GM19328 (cell line): ENCODE results near the gene CACNB1.
"Not testable (repeated sequence)": the region's sequence is repeated elsewhere in the genome, so short reads cannot be mapped to it uniquely, and the experiment has no call there.

Source experiments
- ATAC-seq: cut with Tn5 transposase; IDR thresholded peaks from one replicate; pipeline ENCODE4 v1.9.1; 2021; ENCODE audit warnings: mild to moderate bottlenecking, moderate library complexity; ENCODE audit not compliant: unreplicated experiment

Gene CACNB1

GRCh38 chr17:39129544-39129943 lies 67.9 kb downstream of the CACNB1 start:
- ATAC-seq: not testable (repeated sequence)

GRCh38 chr17:39126436-39126835 lies 71.0 kb downstream of the CACNB1 start:
- no peak for ATAC-seq

DNA sequence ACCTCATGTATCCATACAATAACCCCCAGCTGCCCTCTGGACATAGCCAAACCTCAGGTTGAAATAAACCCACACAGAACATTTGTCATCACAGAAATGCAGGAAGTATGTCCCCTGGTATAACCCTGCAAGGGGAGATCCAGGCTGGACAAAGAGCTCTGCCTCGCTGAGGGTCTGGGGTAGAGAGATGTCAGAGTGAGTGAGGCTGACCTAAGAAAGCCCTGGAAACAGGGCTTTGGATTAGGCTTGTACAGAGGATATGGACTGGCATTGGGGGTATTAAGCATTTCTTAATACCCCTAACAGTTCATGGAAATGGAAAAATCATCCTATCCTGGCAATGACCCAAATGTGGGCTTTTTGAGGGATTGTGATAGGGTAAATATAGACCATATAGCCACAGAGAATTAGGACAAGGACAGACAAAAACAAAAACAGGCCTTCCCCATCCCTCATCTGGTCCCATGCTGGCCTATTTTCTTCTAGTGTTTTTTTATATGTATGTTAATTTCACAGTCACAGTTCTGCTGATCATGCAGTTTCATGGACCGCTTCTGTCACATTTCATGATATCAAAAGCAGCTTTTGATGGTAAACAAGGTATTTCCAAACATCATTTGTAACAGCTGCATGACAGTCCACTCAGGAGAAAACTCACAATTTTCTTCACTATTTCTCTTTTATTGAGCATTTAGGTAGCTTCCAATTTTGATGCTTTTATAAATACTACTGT lies 72.2 kb downstream of the CACNB1 start:
- no peak for ATAC-seq

DNA sequence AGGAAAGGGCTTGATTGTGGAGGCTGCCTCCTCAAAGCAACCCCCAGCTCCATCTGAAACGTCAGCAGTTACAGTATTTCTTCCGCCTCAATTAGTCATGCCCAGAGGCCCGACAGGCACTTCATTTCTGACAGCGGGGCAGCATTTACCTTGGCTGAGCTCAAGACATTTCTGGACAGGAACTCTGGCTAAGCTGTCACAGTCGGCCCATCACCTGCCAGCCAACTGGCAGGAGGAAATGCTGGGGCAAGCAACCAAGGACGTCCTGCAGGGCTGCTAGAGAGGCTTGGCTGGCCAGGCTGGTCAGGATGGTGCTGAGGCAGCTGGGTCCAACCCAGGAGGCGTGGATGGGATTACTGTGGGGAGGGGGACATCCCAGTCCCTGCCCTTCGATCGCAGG lies 73.8 kb downstream of the CACNB1 start:
- ATAC-seq: no peak
